K562 (cell line): Measurements from ENCODE around the gene PIGM. TPM values are rescaled to one million over a fixed set of nuclear protein-coding genes. Genes with fewer than 3 reads are reported as not detected.

Experiments
- CBX2 ChIP-seq: fragments of 200-600 bp; sonication (generic); IDR thresholded peaks from one replicate; pipeline ENCODE4 v1.6.1; 2012; ENCODE audit warnings: mild to moderate bottlenecking, low read length, inconsistent platforms; ENCODE audit not compliant: insufficient read depth, poor library complexity, severe bottlenecking
- E2F8 ChIP-seq: fragments of 450-650 bp; IDR thresholded peaks from 2 replicates; pipeline ENCODE4 v1.7.1; 2018; ENCODE audit warnings: mild to moderate bottlenecking, low read depth; ENCODE audit not compliant: partially characterized antibody
- ESRRB ChIP-seq: fragments of 250-450 bp; sonication (Bioruptor Pico); IDR thresholded peaks from 2 replicates; pipeline ENCODE4 v1.5.0; 2020; ENCODE audit warnings: mild to moderate bottlenecking, moderate library complexity, borderline replicate concordance
- ILK ChIP-seq: fragments of 450-650 bp; IDR thresholded peaks from 2 replicates; pipeline ENCODE4 v1.6.1; 2016; ENCODE audit warnings: missing genetic modification characterization, low read depth, mild to moderate bottlenecking, missing compliant biosample characterization, moderate library complexity, borderline replicate concordance
- L3MBTL2 ChIP-seq: fragments of 450-650 bp; IDR thresholded peaks from 2 replicates; pipeline ENCODE4 v1.6.1; 2016; ENCODE audit warnings: mild to moderate bottlenecking, moderate library complexity
- MEF2D ChIP-seq: conservative IDR thresholded peaks from 2 replicates; pipeline ENCODE4 v1.6.1; 2016; ENCODE audit warnings: low read depth, missing genetic modification characterization, missing compliant biosample characterization
- POLR2AphosphoS2 ChIP-seq: IDR thresholded peaks from 2 replicates; pipeline ENCODE4 v1.6.1; 2012; ENCODE audit warnings: low read length, improper control_type of control experiment
- PRPF4 ChIP-seq: fragments of 200-400 bp; formaldehyde crosslinking; IDR thresholded peaks from one replicate; pipeline ENCODE4 v1.6.1; 2017; ENCODE audit warnings: low read length, low read depth, mild to moderate bottlenecking; ENCODE audit not compliant: insufficient read depth, poor library complexity, severe bottlenecking
- PTRF ChIP-seq: fragments of 450-650 bp; IDR thresholded peaks from 2 replicates; pipeline ENCODE4 v1.6.1; 2016; ENCODE audit warnings: mild to moderate bottlenecking, missing genetic modification characterization, missing compliant biosample characterization
- RERE ChIP-seq: sonication (generic); formaldehyde crosslinking; IDR thresholded peaks from 2 replicates; pipeline ENCODE4 v1.8.0; 2023; ENCODE audit warnings: missing genetic modification reagents, mild to moderate bottlenecking, borderline replicate concordance
- SIN3B ChIP-seq: fragments of 450-650 bp; IDR thresholded peaks from 2 replicates; pipeline ENCODE4 v1.6.1; 2017; ENCODE audit warnings: low read depth, mild to moderate bottlenecking, moderate library complexity
- TFE3 ChIP-seq: fragments of 450-650 bp; formaldehyde crosslinking; IDR thresholded peaks from 2 replicates; pipeline ENCODE4 v1.4.0; 2020; ENCODE audit warnings: mild to moderate bottlenecking, mixed read lengths
- U2AF1 ChIP-seq: fragments of 200-400 bp; formaldehyde crosslinking; optimal IDR thresholded peaks from 2 replicates; pipeline ENCODE3; 2017; ENCODE audit warnings: mild to moderate bottlenecking, low read depth, low read length, moderate library complexity
- ZC3H11A ChIP-seq: IDR thresholded peaks from 2 replicates; pipeline ENCODE4 v1.6.1; 2012; ENCODE audit warnings: low read depth, low read length, improper control_type of control experiment
- ZC3H4 ChIP-seq: sonication (generic); formaldehyde crosslinking; IDR thresholded peaks from 2 replicates; pipeline ENCODE4 v1.9.0; 2021; ENCODE audit warnings: missing genetic modification reagents, borderline replicate concordance
- ZFP30 ChIP-seq: fragments of 250-450 bp; sonication (Bioruptor Pico); IDR thresholded peaks from 2 replicates; pipeline ENCODE4 v1.8.0; 2022; ENCODE audit warnings: moderate library complexity, mild to moderate bottlenecking, inconsistent platforms, borderline replicate concordance
- ZNF76 ChIP-seq: fragments of 250-450 bp; sonication (Bioruptor Pico); IDR thresholded peaks from 2 replicates; pipeline ENCODE4 v1.4.0; 2020; ENCODE audit warnings: mild to moderate bottlenecking, moderate library complexity, borderline replicate concordance
- polyA plus RNA-seq, 8 experiments: library from polyadenylated mRNA; depleted of rRNA in 4 of 8; stranded (reverse) in 5 of 8; unstranded in 3 of 8; fragments of >200 nt; fragmentation: Nextera tagmentation in 2 of 8; fragmentation: Illumina TruSeq in 1 of 8; extraction: Ambion mirVana in 2 of 8; extraction: Trizol in 1 of 8; gene quantifications; 2 replicates each; pipeline versions ENCODE4 v1.2.1 to v1.2.3, GENCODE V29; 2011 to 2014; ENCODE audit warnings: inconsistent platforms in 1 of 8, missing spikeins in 1 of 8
- total RNA-seq, 7 experiments: library from RNA; depleted of rRNA in 6 of 7; stranded (reverse); fragments of >200 nt in 6 of 7; fragmentation: Illumina TruSeq in 2 of 7; extraction: Trizol in 2 of 7; gene quantifications; 2 replicates each; pipeline versions ENCODE4 v1.2.1 to v1.2.3, GENCODE V29; 2011 to 2021; ENCODE audit warnings: low replicate concordance in 1 of 7

Gene PIGM
- total and polyA plus RNA-seq, 9 of the 15 experiments (the other 6 are each of a cell fraction or from before 2014, with no cell fraction given), result 2.6 to 6.7 (median 4.3) TPM

GRCh38 chr1:160046494-160047110, 14.8 kb upstream of the PIGM start (continued):
- no peak for TF ChIP-seq RERE (CRISPR knock-in tag)
- no peak for TF ChIP-seq ZNF76 (CRISPR knock-in tag)
- TF ChIP-seq PTRF (tag), result no peak
- TF ChIP-seq ZC3H4 (CRISPR knock-in tag), result no peak
- TF ChIP-seq U2AF1, result no peak
- no peak for TF ChIP-seq ZC3H11A
- TF ChIP-seq TFE3 (CRISPR knock-in tag), result no peak
- TF ChIP-seq ILK (tag), result no peak
- no peak for TF ChIP-seq POLR2AphosphoS2
- no peak for TF ChIP-seq E2F8
- TF ChIP-seq SIN3B, result no peak
- no peak for TF ChIP-seq ZFP30
- TF ChIP-seq PRPF4, result no peak
- TF ChIP-seq MEF2D (tag), result peak; percentile 71
- TF ChIP-seq CBX2, result no peak
- TF ChIP-seq ESRRB (CRISPR knock-in tag), result no peak
- 0 out of 2 replicates have a peak, but pooled peaks have one; percentile 36 for TF ChIP-seq L3MBTL2
